ENCODE measurements around the gene CEMIP. TPM values are rescaled to one million over a fixed set of nuclear protein-coding genes. Genes with fewer than 3 reads are reported as not detected.

CEMIP gene
- total and polyA plus RNA-seq, 2 of the 8 experiments (the other 6 are each of a cell fraction or from before 2014, with no cell fraction given): 0.11 to 0.60 TPM

GRCh38 chr15:80749589-80749988, 29.6 kb upstream of the CEMIP start:
- Histone ChIP-seq H2AFZ (ENCODE audit: low read length) (no peak overlapping the region), H3K79me1 (ENCODE audit: low read depth, low read length) (no peaks in the 10 kb centered on the region; the same call in 1 of the 2 replicates), H2BK15ac (ENCODE audit: low read length) (no peak overlapping the region), H3K4me3 (ENCODE audit: extremely low read depth in 1 of 4, insufficient read depth in 2 of 4, low read depth in 3 of 4, low read length in 4 of 4) (no peak overlapping the region), H3K9ac (replicated peaks in 1 of 4; ENCODE audit: extremely low read depth in 1 of 4, low read depth in 3 of 4, low read length in 3 of 4) (no peak overlapping the region), H3K27me3 (replicated peaks in 1 of 4; ENCODE audit: control insufficient read depth in 3 of 4, extremely low read depth in 1 of 4, insufficient read depth in 3 of 4, low read length in 3 of 4) (no peaks in the 10 kb centered on the region), H3K56ac (replicated peaks; ENCODE audit: insufficient read length, low read depth, low read length) (no peak overlapping the region), H2BK12ac (ENCODE audit: low read depth, low read length) (no peak overlapping the region), H2BK20ac (ENCODE audit: low read length) (no peak overlapping the region), H4K20me1 (replicated peaks in 1 of 2; ENCODE audit: control insufficient read depth in 1 of 2, insufficient read depth in 2 of 2, low read length in 2 of 2) (peaks cover 0 to 2% of the 10 kb centered on the region in 2 experiments), H4K91ac (replicated peaks; ENCODE audit: insufficient read length, low read length) (no peak overlapping the region), H3K79me2 (ENCODE audit: control insufficient read depth in 1 of 2, insufficient read depth in 2 of 2, low read length in 2 of 2) (no peaks in the 10 kb centered on the region), H3K4me1 (replicated peaks in 1 of 4; ENCODE audit: control insufficient read depth in 3 of 4, insufficient read depth in 4 of 4, low read length in 3 of 4) (peaks cover 0 to 6% (median 5%) of the 10 kb centered on the region in 4 experiments; a peak in 4 of 7 replicates), H3K36me3 (ENCODE audit: control insufficient read depth in 2 of 4, insufficient read depth in 4 of 4, low read length in 3 of 4) (peaks cover 0 to 2% (median 0%) of the 10 kb centered on the region in 4 experiments; a peak in 1 of 8 replicates), H4K8ac (ENCODE audit: extremely low read depth, insufficient read depth, low read length) (no peak overlapping the region), H3K4ac (replicated peaks; ENCODE audit: insufficient read length, low read depth, low read length) (no peak overlapping the region), H3K14ac (ENCODE audit: insufficient read length) (no peak overlapping the region), H3K9me3 (ENCODE audit: insufficient read depth in 2 of 2, low read depth in 1 of 2, low read length in 1 of 2) (no peaks in the 10 kb centered on the region), H3K18ac (ENCODE audit: extremely low read depth, low read length) (no peak overlapping the region), H2BK120ac (replicated peaks; ENCODE audit: low read depth, low read length) (no peak overlapping the region), H4K5ac (ENCODE audit: insufficient read length, low read depth, low read length) (no peak overlapping the region), H3K23ac (ENCODE audit: insufficient read length) (no peak overlapping the region), H2AK5ac (ENCODE audit: low read depth, low read length) (no peak overlapping the region), H3K4me2 (ENCODE audit: insufficient read depth in 1 of 2, low read depth in 2 of 2, low read length in 2 of 2) (no peak overlapping the region), H2BK5ac (ENCODE audit: low read depth, low read length) (no peak overlapping the region), H3K27ac (ENCODE audit: low read depth, low read length) (no peak overlapping the region), H3K23me2 (ENCODE audit: low read depth, low read length) (no peaks in the 10 kb centered on the region)
- CTCF ChIA-PET (ENCODE audit: partially characterized antibody): interaction anchor here (1.7 kb wide), 1 partner anchor 14 kb away, joined by 3 read pairs; no protein-coding TSS in a partner anchor
- DNase-seq (ENCODE audit: low read depth in 1 of 2, low spot score in 2 of 2): no peak
- POLR2A ChIA-PET (ENCODE audit: partially characterized antibody): interaction anchor here (0.6 kb wide), 1 partner anchor 1876 kb away, joined by 3 read pairs; no protein-coding TSS in a partner anchor
- FAIRE-seq: no peak
- TF ChIP-seq BRCA1 (IDR thresholded peaks at IDR 0.05; ENCODE audit: low read depth, low read length): no peak
- TF ChIP-seq POLR2A (IDR thresholded peaks at IDR 0.05; ENCODE audit: control extremely low read depth in 1 of 2, low read depth in 2 of 2, low read length in 2 of 2): no peak
- no peak for TF ChIP-seq EZH2 (IDR thresholded peaks at IDR 0.05; ENCODE audit: low read depth, low read length, severe bottlenecking)
- no peak for TF ChIP-seq HDAC6 (IDR thresholded peaks at IDR 0.05; ENCODE audit: low read depth, low read length)
- TF ChIP-seq SP2 (IDR thresholded peaks at IDR 0.05; ENCODE audit: low read length): no peak
- 89% methylated on average over 6 of the region's 6 CpGs; no CpG with 5 or more reads in 1 of the 2 experiments for WGBS, 2 experiments (ENCODE audit: extremely low coverage in 1 of 2, insufficient coverage in 1 of 2, insufficient read length in 1 of 2, insufficient replicate concordance in 2 of 2, low coverage in 1 of 2, low lambda C conversion rate in 2 of 2, missing lambda C conversion rate in 1 of 2)
